Measurements from ENCODE around the gene CASP14. TPM values are rescaled to one million over a fixed set of nuclear protein-coding genes. Genes with fewer than 3 reads are reported as not detected.

Gene CASP14
- total and polyA plus RNA-seq, 2 of the 13 experiments (the other 11 are each of a cell fraction or from before 2014, with no cell fraction given): not detected

GRCh38 chr19:15091918-15092753 lies 42.9 kb downstream of the CASP14 start (continued):
- no peak for TF ChIP-seq ZBED4 (CRISPR knock-in tag; IDR thresholded peaks at IDR 0.05; ENCODE audit: borderline replicate concordance)
- peak; percentile 95 for TF ChIP-seq ZNF362 (CRISPR knock-in tag; IDR thresholded peaks at IDR 0.05; ENCODE audit: borderline replicate concordance)
- TF ChIP-seq MZF1 (CRISPR knock-in tag; IDR thresholded peaks at IDR 0.05; ENCODE audit: borderline replicate concordance): no peak
- TF ChIP-seq HNF1B (CRISPR knock-in tag; IDR thresholded peaks at IDR 0.05): no peak
- TF ChIP-seq ZNF12 (CRISPR knock-in tag; IDR thresholded peaks at IDR 0.05): no peak
- TF ChIP-seq ZSCAN5A (CRISPR knock-in tag; IDR thresholded peaks at IDR 0.05; ENCODE audit: borderline replicate concordance): no peak
- TF ChIP-seq POLR2AphosphoS5 (IDR thresholded peaks at IDR 0.05; ENCODE audit: low read depth, low read length): no peak
- no peak for TF ChIP-seq ZBTB37 (CRISPR knock-in tag; IDR thresholded peaks at IDR 0.05)
- TF ChIP-seq ZNF598 (CRISPR knock-in tag; IDR thresholded peaks at IDR 0.05; ENCODE audit: borderline replicate concordance): no peak
- TF ChIP-seq ZNF619 (CRISPR knock-in tag; IDR thresholded peaks at IDR 0.05): no peak
- no peak for TF ChIP-seq SALL1 (CRISPR knock-in tag; IDR thresholded peaks at IDR 0.05)
- no peak for TF ChIP-seq FUBP1 (CRISPR knock-in tag; IDR thresholded peaks at IDR 0.05; ENCODE audit: borderline replicate concordance)
- TF ChIP-seq KDM5B (CRISPR knock-in tag; IDR thresholded peaks at IDR 0.05; ENCODE audit: borderline replicate concordance): no peak
- TF ChIP-seq NFKB2 (CRISPR knock-in tag; IDR thresholded peaks at IDR 0.05; ENCODE audit: borderline replicate concordance): no peak
- TF ChIP-seq MLX (CRISPR knock-in tag; IDR thresholded peaks at IDR 0.05): no peak
